B cell (primary cell): ENCODE measurements around the gene KMT2D. TPM values are rescaled to one million over a fixed set of nuclear protein-coding genes. Genes with fewer than 3 reads are reported as not detected.

ENCODE experiments used
- ATAC-seq: fragments of 200-7000 bp; cut with Tn5 transposase; one replicate; pipeline ENCODE4 v1.10.0; 2021; ENCODE audit warnings: low read depth, mild to moderate bottlenecking, moderate number of reproducible peaks, moderate library complexity
- CTCF ChIA-PET: fragments of 350-600 bp; sonication (Branson Sonifier 250); formaldehyde crosslinking; loops from one replicate; lab custom pipeline; 2021; ENCODE audit warnings: antibody characterized with exemption, inconsistent platforms; lab: Charles Lee
- POLR2A ChIA-PET: fragments of 350-600 bp; sonication (Branson Sonifier 250); formaldehyde crosslinking; loops from one replicate; lab custom pipeline; 2021; ENCODE audit warnings: antibody characterized with exemption; lab: Charles Lee
- DNase-seq: peaks from one replicate; pipeline ENCODE4 v3.0.0; 2013
- H2AFZ ChIP-seq: 2 replicates; pipeline ENCODE4 v1.6.1; 2012; ENCODE audit warnings: mild to moderate bottlenecking, low read depth, low read length; ENCODE audit not compliant: insufficient read depth, poor library complexity, severe bottlenecking
- H3K27ac ChIP-seq, 2 donors: 1 replicate in 1 of 2; 2 replicates in 1 of 2; pipeline ENCODE4 v1.5.1; 2012 to 2013; ENCODE audit warnings: low read length in 2 of 2, mild to moderate bottlenecking in 2 of 2, moderate library complexity in 1 of 2
- H3K27me3 ChIP-seq, 4 experiments: fragments of 200-600 bp in 1 of 4; sonication (generic) in 1 of 4; replicated peaks in 1 of 4; 1 replicate in 2 of 4; 2 replicates in 2 of 4; pipeline versions ENCODE4 v1.6.1 to v1.7.0; 2013 to 2016; ENCODE audit warnings: low read length in 3 of 4, mild to moderate bottlenecking in 2 of 4, mixed read lengths in 1 of 4, moderate library complexity in 1 of 4; ENCODE audit not compliant: insufficient read depth in 4 of 4, control insufficient read depth in 3 of 4; ENCODE audit errors: control extremely low read depth in 1 of 4
- H3K36me3 ChIP-seq, 2 experiments: replicated peaks in 1 of 2; 1 replicate in 1 of 2; 2 replicates in 1 of 2; pipeline versions ENCODE4 v1.6.1 to v1.7.1; 2013; ENCODE audit warnings: low read length in 1 of 2; ENCODE audit not compliant: insufficient read depth in 2 of 2, control insufficient read depth in 1 of 2; ENCODE audit errors: control extremely low read depth in 1 of 2, extremely low read depth in 1 of 2
- H3K4me1 ChIP-seq, 2 donors: fragments of 200-600 bp in 1 of 2; sonication (generic) in 1 of 2; 1 replicate in 1 of 2; 2 replicates in 1 of 2; pipeline versions ENCODE4 v1.5.1 to v1.6.1; 2013 to 2017; ENCODE audit warnings: low read length in 2 of 2; ENCODE audit not compliant: control insufficient read depth in 2 of 2, insufficient read depth in 2 of 2
- H3K4me2 ChIP-seq: replicated peaks from 2 replicates; pipeline ENCODE3; 2012; ENCODE audit warnings: mild to moderate bottlenecking, low read depth, low read length; ENCODE audit not compliant: poor library complexity, severe bottlenecking
- H3K4me3 ChIP-seq, 5 experiments: fragments of 200-600 bp in 1 of 5; sonication (generic) in 1 of 5; 1 replicate in 3 of 5; 2 replicates in 2 of 5; pipeline versions ENCODE4 v1.5.1 to v1.7.0; 2011 to 2016; ENCODE audit warnings: low read length in 4 of 5, mild to moderate bottlenecking in 4 of 5, low read depth in 2 of 5, control low read depth in 1 of 5, moderate library complexity in 1 of 5; ENCODE audit not compliant: insufficient read depth in 1 of 5; ENCODE audit errors: control extremely low read depth in 1 of 5, extremely low read depth in 1 of 5
- H3K79me2 ChIP-seq: fragments of 200-600 bp; sonication (generic); one replicate; pipeline ENCODE4 v1.6.0; 2016; ENCODE audit warnings: low read length; ENCODE audit not compliant: control insufficient read depth, insufficient read depth
- H3K9ac ChIP-seq: fragments of 200-600 bp; sonication (generic); 2 replicates; pipeline ENCODE4 v1.6.1; 2017; ENCODE audit warnings: mild to moderate bottlenecking, low read length, moderate library complexity
- H3K9me3 ChIP-seq, 3 donors: one replicate each; pipeline versions ENCODE4 v1.6.1 to v1.7.1; 2013; ENCODE audit warnings: low read length in 2 of 3; ENCODE audit not compliant: control insufficient read depth in 2 of 3, insufficient read depth in 1 of 3; ENCODE audit errors: control extremely low read depth in 1 of 3
- H4K20me1 ChIP-seq: 2 replicates; pipeline ENCODE4 v1.6.0; 2012; ENCODE audit warnings: mild to moderate bottlenecking, low read length; ENCODE audit not compliant: insufficient read depth, control insufficient read depth, poor library complexity, severe bottlenecking
- H3K27ac Mint-ChIP-seq: one replicate; pipeline ENCODE4 v1.8.0; 2021; ENCODE audit warnings: mixed read lengths
- H3K27me3 Mint-ChIP-seq: one replicate; pipeline ENCODE4 v1.8.0; 2021; ENCODE audit warnings: mixed read lengths
- H3K4me1 Mint-ChIP-seq: one replicate; pipeline ENCODE4 v1.8.0; 2021; ENCODE audit warnings: mixed read lengths
- H3K4me3 Mint-ChIP-seq: one replicate; pipeline ENCODE4 v1.8.0; 2021; ENCODE audit warnings: mixed read lengths
- H3K9me3 Mint-ChIP-seq: one replicate; pipeline ENCODE4 v1.8.0; 2022; ENCODE audit warnings: mixed read lengths; ENCODE audit not compliant: insufficient read depth
- EZH2 ChIP-seq: IDR thresholded peaks from 2 replicates; pipeline ENCODE4 v1.6.1; 2012; ENCODE audit warnings: borderline replicate concordance, low read depth, mild to moderate bottlenecking, moderate library complexity, low read length; ENCODE audit not compliant: insufficient read depth, poor library complexity, severe bottlenecking
- WGBS: methylation state at CpG from one replicate; pipeline ENCODE4 v1.1.5; 2013; ENCODE audit warnings: missing lambda C conversion rate; ENCODE audit not compliant: insufficient coverage; 5-methylcytosine and 5-hydroxymethylcytosine counted together
- intact Hi-C: fragments of 100-400 bp; cut with micrococcal nuclease; formaldehyde crosslinking; loops from one replicate; pipeline ENCODE4 v1.10.0; 2022
- polyA plus RNA-seq: library from polyadenylated mRNA; depleted of rRNA; stranded (reverse); fragments of >200 nt; gene quantifications from 2 replicates; pipeline ENCODE4 v1.2.3, GENCODE V29; 2012
- total RNA-seq, 2 donors: library from RNA; stranded (reverse); fragments of 120-200 nt in 1 of 2; gene quantifications; 1 replicate in 1 of 2; 2 replicates in 1 of 2; pipeline versions ENCODE4 v1.2.3 to v1.2.4, GENCODE V29; 2013 to 2022
- TF ChIP-seq, protein P1 (sequence below): fragments of 200-600 bp; IDR thresholded peaks from one replicate; pipeline ENCODE4 v1.8.0; 2022; ENCODE audit warnings: antibody characterized with exemption, mild to moderate bottlenecking

Gene KMT2D
- total and polyA plus RNA-seq, 2 donors (not counting 1 experiment from before 2014, with no cell fraction given) = 64.0 to 179 TPM

DNA sequence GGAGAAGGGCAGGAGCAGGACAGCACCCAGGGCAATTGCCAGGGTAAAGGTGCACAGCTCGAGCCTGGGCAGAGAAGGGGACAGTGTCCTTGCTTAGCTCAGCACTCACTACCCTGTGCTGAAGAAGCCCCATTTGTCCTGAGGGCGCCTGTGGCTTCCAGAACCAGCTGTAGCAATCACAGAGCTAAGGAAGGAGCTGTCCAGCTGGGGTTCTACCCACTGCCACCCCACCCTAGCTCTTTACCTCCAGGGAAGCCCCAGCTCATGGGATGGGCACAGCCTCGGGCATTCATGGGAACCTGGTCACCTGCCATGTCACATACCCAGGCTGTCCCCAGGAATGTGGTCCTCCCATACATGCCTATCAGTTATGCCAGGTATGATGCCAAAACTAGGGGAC, 44.2 kb upstream of the KMT2D start:
- Histone ChIP-seq H3K4me3 (no peak overlapping the region), H3K27ac (no peak overlapping the region), H3K79me2 (peaks cover 34% of the 10 kb centered on the region), H4K20me1 (peaks cover 49% of the 10 kb centered on the region), H3K9me3 (no peaks in the 10 kb centered on the region), H3K27me3 (no peaks in the 10 kb centered on the region), H3K4me1 (peaks cover 11 to 15% of the 10 kb centered on the region in 2 donors), H3K36me3 (peaks cover 0 to 73% of the 10 kb centered on the region in 2 experiments), H3K9ac (no peak overlapping the region), H3K4me2 (no peak overlapping the region), H2AFZ (no peak overlapping the region)
- no peaks in the 10 kb centered on the region for H3K27me3 Mint-ChIP-seq
- no peaks in the 10 kb centered on the region for H3K9me3 Mint-ChIP-seq
- ATAC-seq = no peak
- peaks cover 36% of the 10 kb centered on the region for H3K4me1 Mint-ChIP-seq
- 38% methylated on average over 2 of the region's 3 CpGs for WGBS
- intact Hi-C loops = no loop called here
- no peak overlapping the region for H3K27ac Mint-ChIP-seq
- POLR2A ChIA-PET = interaction anchor here (0.5 to 0.6 kb wide), 2 partner anchors 86 to 497 kb away, joined by 3 to 4 read pairs; no protein-coding TSS in a partner anchor
- CTCF ChIA-PET = interaction anchor here (0.7 to 17.6 kb wide), 8 partner anchors 7 to 129 kb away, joined by 3 to 193 read pairs (median 4); partner anchors contain the start of genes DHH and TUBA1B
- TF ChIP-seq, protein P1, sequence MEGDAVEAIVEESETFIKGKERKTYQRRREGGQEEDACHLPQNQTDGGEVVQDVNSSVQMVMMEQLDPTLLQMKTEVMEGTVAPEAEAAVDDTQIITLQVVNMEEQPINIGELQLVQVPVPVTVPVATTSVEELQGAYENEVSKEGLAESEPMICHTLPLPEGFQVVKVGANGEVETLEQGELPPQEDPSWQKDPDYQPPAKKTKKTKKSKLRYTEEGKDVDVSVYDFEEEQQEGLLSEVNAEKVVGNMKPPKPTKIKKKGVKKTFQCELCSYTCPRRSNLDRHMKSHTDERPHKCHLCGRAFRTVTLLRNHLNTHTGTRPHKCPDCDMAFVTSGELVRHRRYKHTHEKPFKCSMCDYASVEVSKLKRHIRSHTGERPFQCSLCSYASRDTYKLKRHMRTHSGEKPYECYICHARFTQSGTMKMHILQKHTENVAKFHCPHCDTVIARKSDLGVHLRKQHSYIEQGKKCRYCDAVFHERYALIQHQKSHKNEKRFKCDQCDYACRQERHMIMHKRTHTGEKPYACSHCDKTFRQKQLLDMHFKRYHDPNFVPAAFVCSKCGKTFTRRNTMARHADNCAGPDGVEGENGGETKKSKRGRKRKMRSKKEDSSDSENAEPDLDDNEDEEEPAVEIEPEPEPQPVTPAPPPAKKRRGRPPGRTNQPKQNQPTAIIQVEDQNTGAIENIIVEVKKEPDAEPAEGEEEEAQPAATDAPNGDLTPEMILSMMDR = no peak
- H3K4me3 Mint-ChIP-seq = no peak overlapping the region
- DNase-seq = no peak

- Histone ChIP-seq H2AFZ (no peak overlapping the region), H3K27me3 (peaks cover 0 to under 1% (median 0%) of the 10 kb centered on the region in 4 experiments), H3K79me2 (peaks cover under 1% of the 10 kb centered on the region), H3K4me1 (no peaks in the 10 kb centered on the region), H3K9ac (no peak overlapping the region), H3K36me3 (peaks cover 0 to 59% of the 10 kb centered on the region in 2 experiments), H3K4me2 (no peak overlapping the region), H4K20me1 (peaks cover 36% of the 10 kb centered on the region), H3K27ac (no peak overlapping the region), H3K4me3 (no peak overlapping the region), H3K9me3 (no peaks in the 10 kb centered on the region)
- TF ChIP-seq EZH2 = no peak
- TF ChIP-seq, protein P1 = no peak
- intact Hi-C loops = no loop called here
- Mint-ChIP-seq H3K9me3 (no peaks in the 10 kb centered on the region), H3K27ac (no peak overlapping the region), H3K4me1 (peaks cover 2% of the 10 kb centered on the region), H3K27me3 (peaks cover 4% of the 10 kb centered on the region), H3K4me3 (no peak overlapping the region)
- ChIA-PET CTCF (interaction anchor here (0.9 to 17.6 kb wide), 8 partner anchors 8 to 134 kb away, joined by 3 to 199 read pairs (median 34); partner anchors contain the start of genes LMBR1L and TUBA1B), POLR2A (no interaction called here)
- DNase-seq (no peak), ATAC-seq (no peak)
- WGBS = no CpG with 5 or more reads among the region's 6 CpGs
These were observed 39.8 kb upstream of the KMT2D start for GRCh38 chr12:49100380-49100779.
